HEK293 (cell line): ENCODE data around the gene MRPL36.

ENCODE experiments used
- AEBP2 ChIP-seq: fragments of 450-650 bp; formaldehyde crosslinking; IDR thresholded peaks from 2 replicates; pipeline ENCODE4 v1.5.1; 2016; ENCODE audit warnings: missing biosample characterization, missing genetic modification characterization, borderline replicate concordance
- PRDM1 ChIP-seq: fragments of 450-650 bp; formaldehyde crosslinking; IDR thresholded peaks from 2 replicates; pipeline ENCODE4; 2016; ENCODE audit warnings: missing biosample characterization, missing genetic modification characterization
- PRDM10 ChIP-seq: fragments of 450-650 bp; formaldehyde crosslinking; IDR thresholded peaks from 2 replicates; pipeline ENCODE4 v1.5.1; 2016; ENCODE audit warnings: missing biosample characterization, missing genetic modification characterization
- SCRT1 ChIP-seq: fragments of 450-650 bp; formaldehyde crosslinking; IDR thresholded peaks from 2 replicates; pipeline ENCODE4 v1.5.1; 2016; ENCODE audit warnings: missing biosample characterization, missing genetic modification characterization, borderline replicate concordance
- SP2 ChIP-seq: fragments of 450-650 bp; formaldehyde crosslinking; IDR thresholded peaks from 2 replicates; pipeline ENCODE4 v1.5.1; 2016; ENCODE audit warnings: missing biosample characterization, missing genetic modification characterization
- YY2 ChIP-seq: fragments of 450-650 bp; formaldehyde crosslinking; IDR thresholded peaks from 2 replicates; pipeline ENCODE4 v1.5.1; 2016; ENCODE audit warnings: missing biosample characterization, missing genetic modification characterization
- ZEB2 ChIP-seq: fragments of 450-650 bp; formaldehyde crosslinking; IDR thresholded peaks from 2 replicates; pipeline ENCODE4 v1.5.1; 2016; ENCODE audit warnings: missing biosample characterization, missing genetic modification characterization
- ZNF114 ChIP-seq: fragments of 450-650 bp; formaldehyde crosslinking; IDR thresholded peaks from 2 replicates; pipeline ENCODE4 v1.5.0; 2017; ENCODE audit warnings: missing biosample characterization, missing genetic modification characterization
- ZNF138 ChIP-seq: fragments of 450-650 bp; formaldehyde crosslinking; IDR thresholded peaks from 2 replicates; pipeline ENCODE4 v1.5.1; 2016; ENCODE audit warnings: missing biosample characterization, missing genetic modification characterization, borderline replicate concordance
- ZNF140 ChIP-seq: fragments of 450-650 bp; formaldehyde crosslinking; IDR thresholded peaks from 2 replicates; pipeline ENCODE4 v1.5.1; 2016; ENCODE audit warnings: missing biosample characterization, missing genetic modification characterization
- ZNF155 ChIP-seq: fragments of 450-650 bp; formaldehyde crosslinking; IDR thresholded peaks from 2 replicates; pipeline ENCODE4 v1.5.1; 2016; ENCODE audit warnings: missing biosample characterization, missing genetic modification characterization
- ZNF175 ChIP-seq: fragments of 450-650 bp; formaldehyde crosslinking; IDR thresholded peaks from 2 replicates; pipeline ENCODE4 v1.5.1; 2016; ENCODE audit warnings: missing biosample characterization, missing genetic modification characterization
- ZNF2 ChIP-seq: fragments of 450-650 bp; formaldehyde crosslinking; IDR thresholded peaks from 2 replicates; pipeline ENCODE4 v1.5.1; 2016; ENCODE audit warnings: missing biosample characterization, missing genetic modification characterization
- ZNF24 ChIP-seq: fragments of 450-650 bp; formaldehyde crosslinking; IDR thresholded peaks from 2 replicates; pipeline ENCODE4 v1.5.1; 2016; ENCODE audit warnings: missing biosample characterization, missing genetic modification characterization
- ZNF324 ChIP-seq: fragments of 450-650 bp; formaldehyde crosslinking; IDR thresholded peaks from 2 replicates; pipeline ENCODE4 v1.5.1; 2016; ENCODE audit warnings: missing biosample characterization, missing genetic modification characterization
- ZNF394 ChIP-seq: fragments of 450-650 bp; formaldehyde crosslinking; IDR thresholded peaks from 2 replicates; pipeline ENCODE4 v1.5.1; 2016; ENCODE audit warnings: missing biosample characterization, missing genetic modification characterization, mild to moderate bottlenecking, moderate library complexity, borderline replicate concordance
- ZNF433 ChIP-seq: fragments of 450-650 bp; formaldehyde crosslinking; IDR thresholded peaks from 2 replicates; pipeline ENCODE4 v1.5.1; 2016; ENCODE audit warnings: missing biosample characterization, missing genetic modification characterization, low read depth
- ZNF513 ChIP-seq: fragments of 450-650 bp; IDR thresholded peaks from 2 replicates; pipeline ENCODE4 v1.5.1; 2018; ENCODE audit warnings: missing biosample characterization, missing genetic modification characterization
- ZNF521 ChIP-seq: fragments of 450-650 bp; formaldehyde crosslinking; IDR thresholded peaks from 2 replicates; pipeline ENCODE4 v1.5.1; 2017; ENCODE audit warnings: missing biosample characterization, mild to moderate bottlenecking, missing genetic modification characterization
- ZNF529 ChIP-seq: fragments of 450-650 bp; formaldehyde crosslinking; IDR thresholded peaks from 2 replicates; pipeline ENCODE4 v1.5.1; 2017; ENCODE audit warnings: missing genetic modification characterization, missing biosample characterization; ENCODE audit not compliant: insufficient replicate concordance
- ZNF548 ChIP-seq: fragments of 450-650 bp; formaldehyde crosslinking; IDR thresholded peaks from 2 replicates; pipeline ENCODE4 v1.5.1; 2016; ENCODE audit warnings: missing biosample characterization, missing genetic modification characterization
- ZNF585B ChIP-seq: fragments of 450-650 bp; formaldehyde crosslinking; IDR thresholded peaks from 2 replicates; pipeline ENCODE4 v1.5.1; 2016; ENCODE audit warnings: missing biosample characterization, missing genetic modification characterization
- ZNF610 ChIP-seq: fragments of 450-650 bp; formaldehyde crosslinking; IDR thresholded peaks from 2 replicates; pipeline ENCODE4 v1.5.1; 2016; ENCODE audit warnings: missing biosample characterization, missing genetic modification characterization, borderline replicate concordance
- ZNF629 ChIP-seq: fragments of 450-650 bp; formaldehyde crosslinking; IDR thresholded peaks from 2 replicates; pipeline ENCODE4 v1.5.1; 2017; ENCODE audit warnings: missing biosample characterization, missing genetic modification characterization
- ZNF658 ChIP-seq: fragments of 450-650 bp; formaldehyde crosslinking; IDR thresholded peaks from 2 replicates; pipeline ENCODE4; 2016; ENCODE audit warnings: missing biosample characterization, missing genetic modification characterization
- ZNF660 ChIP-seq: fragments of 450-650 bp; IDR thresholded peaks from 2 replicates; pipeline ENCODE4 v1.5.1; 2018; ENCODE audit warnings: missing biosample characterization, mild to moderate bottlenecking, missing genetic modification characterization
- ZNF701 ChIP-seq: fragments of 450-650 bp; formaldehyde crosslinking; IDR thresholded peaks from 2 replicates; pipeline ENCODE4 v1.5.1; 2016; ENCODE audit warnings: missing biosample characterization, missing genetic modification characterization
- ZNF785 ChIP-seq: fragments of 450-650 bp; formaldehyde crosslinking; IDR thresholded peaks from 2 replicates; pipeline ENCODE4 v1.5.1; 2016; ENCODE audit warnings: missing biosample characterization, missing genetic modification characterization
- ZNF791 ChIP-seq: fragments of 450-650 bp; formaldehyde crosslinking; IDR thresholded peaks from 2 replicates; pipeline ENCODE4 v1.5.1; 2016; ENCODE audit warnings: missing biosample characterization, missing genetic modification characterization
- ZNF843 ChIP-seq: fragments of 450-650 bp; formaldehyde crosslinking; IDR thresholded peaks from 2 replicates; pipeline ENCODE4 v1.5.1; 2016; ENCODE audit warnings: missing biosample characterization, missing genetic modification characterization
- ZSCAN4 ChIP-seq: fragments of 450-650 bp; formaldehyde crosslinking; IDR thresholded peaks from 2 replicates; pipeline ENCODE4 v1.5.1; 2017; ENCODE audit warnings: missing biosample characterization, missing genetic modification characterization
- TF ChIP-seq, protein P1 (sequence below): fragments of 450-650 bp; formaldehyde crosslinking; IDR thresholded peaks from 2 replicates; pipeline ENCODE4 v1.5.1; 2017; ENCODE audit warnings: missing biosample characterization, missing genetic modification characterization
- TF ChIP-seq, protein P2 (sequence below): fragments of 450-650 bp; formaldehyde crosslinking; IDR thresholded peaks from 2 replicates; pipeline ENCODE4 v1.5.1; 2016; ENCODE audit warnings: missing biosample characterization, missing genetic modification characterization

MRPL36 gene

GRCh38 chr5:1783216-1783554 is 16.5 kb downstream of the MRPL36 start (continued):
- 0 out of 2 replicates have a peak, but pooled peaks have one; percentile 42 for TF ChIP-seq ZEB2 (tag by site-specific recombination)
- no peak for TF ChIP-seq ZNF140 (tag by site-specific recombination)
- no peak for TF ChIP-seq ZNF24 (tag by site-specific recombination)
- TF ChIP-seq ZNF175 (tag by site-specific recombination) = no peak
- peak; percentile 78 for TF ChIP-seq PRDM10 (tag by site-specific recombination)
- no peak for TF ChIP-seq ZNF394
- TF ChIP-seq ZNF548 = no peak
- TF ChIP-seq ZNF660 (tag by site-specific recombination) = no peak
- no peak; the same call in 1 of the 2 replicates for TF ChIP-seq ZNF629 (tag by site-specific recombination)
- no peak for TF ChIP-seq SCRT1 (tag by site-specific recombination)
- TF ChIP-seq ZNF701 (tag by site-specific recombination) = no peak
- TF ChIP-seq ZNF2 (tag by site-specific recombination) = no peak
- TF ChIP-seq ZNF791 = no peak
- no peak for TF ChIP-seq ZSCAN4 (tag by site-specific recombination)
- TF ChIP-seq YY2 (tag by site-specific recombination) = no peak
- no peak for TF ChIP-seq ZNF155 (tag by site-specific recombination)
- TF ChIP-seq, protein P1, sequence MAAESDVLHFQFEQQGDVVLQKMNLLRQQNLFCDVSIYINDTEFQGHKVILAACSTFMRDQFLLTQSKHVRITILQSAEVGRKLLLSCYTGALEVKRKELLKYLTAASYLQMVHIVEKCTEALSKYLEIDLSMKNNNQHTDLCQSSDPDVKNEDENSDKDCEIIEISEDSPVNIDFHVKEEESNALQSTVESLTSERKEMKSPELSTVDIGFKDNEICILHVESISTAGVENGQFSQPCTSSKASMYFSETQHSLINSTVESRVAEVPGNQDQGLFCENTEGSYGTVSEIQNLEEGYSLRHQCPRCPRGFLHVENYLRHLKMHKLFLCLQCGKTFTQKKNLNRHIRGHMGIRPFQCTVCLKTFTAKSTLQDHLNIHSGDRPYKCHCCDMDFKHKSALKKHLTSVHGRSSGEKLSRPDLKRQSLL (tag by site-specific recombination) = no peak
- TF ChIP-seq ZNF114 (tag by site-specific recombination) = no peak
- TF ChIP-seq, protein P2, sequence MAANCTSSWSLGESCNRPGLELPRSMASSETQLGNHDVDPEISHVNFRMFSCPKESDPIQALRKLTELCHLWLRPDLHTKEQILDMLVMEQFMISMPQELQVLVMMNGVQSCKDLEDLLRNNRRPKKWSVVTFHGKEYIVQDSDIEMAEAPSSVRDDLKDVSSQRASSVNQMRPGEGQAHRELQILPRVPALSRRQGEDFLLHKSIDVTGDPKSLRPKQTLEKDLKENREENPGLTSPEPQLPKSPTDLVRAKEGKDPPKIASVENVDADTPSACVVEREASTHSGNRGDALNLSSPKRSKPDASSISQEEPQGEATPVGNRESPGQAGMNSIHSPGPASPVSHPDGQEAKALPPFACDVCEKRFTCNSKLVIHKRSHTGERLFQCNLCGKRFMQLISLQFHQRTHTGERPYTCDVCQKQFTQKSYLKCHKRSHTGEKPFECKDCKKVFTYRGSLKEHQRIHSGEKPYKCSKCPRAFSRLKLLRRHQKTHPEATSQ (tag by site-specific recombination) = no peak
- TF ChIP-seq ZNF785 = no peak
- 0 out of 2 replicates have a peak, but pooled peaks have one; percentile 25 for TF ChIP-seq ZNF513 (tag by site-specific recombination)
- no peak for TF ChIP-seq ZNF324 (tag by site-specific recombination)
- TF ChIP-seq ZNF658 (tag by site-specific recombination) = no peak
- TF ChIP-seq AEBP2 (tag by site-specific recombination) = no peak
- TF ChIP-seq ZNF843 (tag by site-specific recombination) = peak; percentile 59; the same call in 1 of the 2 replicates
- TF ChIP-seq SP2 = peak; percentile 37; the same call in 1 of the 2 replicates
- TF ChIP-seq ZNF529 (tag by site-specific recombination) = no peak
- no peak for TF ChIP-seq PRDM1 (tag by site-specific recombination)
- TF ChIP-seq ZNF585B = no peak
- no peak for TF ChIP-seq ZNF433 (tag by site-specific recombination)
- 0 out of 2 replicates have a peak, but pooled peaks have one; percentile 33 for TF ChIP-seq ZNF610
- no peak for TF ChIP-seq ZNF521
- TF ChIP-seq ZNF138 = no peak
